Renal pelvis (tissue), 4 donors: ENCODE results near the gene ZNF276. TPM values are rescaled to one million over a fixed set of nuclear protein-coding genes. Genes with fewer than 3 reads are reported as not detected.
"Not testable (repeated sequence)": the region's sequence is repeated elsewhere in the genome, so short reads cannot be mapped to it uniquely, and the experiment has no call there.

Experiments used
- DNase-seq: peaks from one replicate; pipeline ENCODE4 v3.0.0-alpha.2; 2013
- polyA plus RNA-seq, 3 donors: library from polyadenylated mRNA; unstranded; fragments of 120-200 nt; gene quantifications; one replicate each; pipeline ENCODE4 v1.2.1, GENCODE V29; 2013; ENCODE audit not compliant: insufficient read length in 3 of 3

Gene ZNF276
- polyA plus RNA-seq, 3 donors = 25.4 to 38.7 (median 32.9) TPM

GRCh38 chr16:89695086-89695874, 26.1 kb upstream of the ZNF276 start:
- DNase-seq = no peak

- DNase-seq = no peak
Observed at GRCh38 chr16:89695875-89696669, 25.3 kb upstream of the ZNF276 start.

DNA sequence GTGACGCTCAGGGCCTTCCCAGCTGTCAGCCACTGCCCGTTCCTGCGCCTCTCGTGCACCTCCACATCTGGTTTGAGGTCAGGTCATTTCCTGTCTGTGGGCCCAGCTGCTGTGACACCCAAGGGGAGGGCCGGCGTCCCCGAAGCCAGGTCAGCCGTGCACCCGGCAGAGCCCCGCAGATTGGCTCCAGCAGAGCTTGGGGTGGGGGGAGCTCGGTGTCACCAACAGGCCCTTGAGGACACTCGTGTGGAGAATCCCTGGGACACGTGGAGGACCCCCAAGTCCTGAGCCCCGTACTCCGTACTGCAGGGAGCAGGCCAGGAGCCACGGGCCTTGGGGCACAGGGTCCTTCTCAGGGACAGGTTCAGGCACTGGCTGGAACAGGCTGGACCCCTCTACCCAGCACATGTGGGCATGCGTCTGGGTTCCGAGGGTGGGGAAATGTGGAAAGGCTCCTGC, 24.6 kb upstream of the ZNF276 start:
- DNase-seq = no peak

DNA sequence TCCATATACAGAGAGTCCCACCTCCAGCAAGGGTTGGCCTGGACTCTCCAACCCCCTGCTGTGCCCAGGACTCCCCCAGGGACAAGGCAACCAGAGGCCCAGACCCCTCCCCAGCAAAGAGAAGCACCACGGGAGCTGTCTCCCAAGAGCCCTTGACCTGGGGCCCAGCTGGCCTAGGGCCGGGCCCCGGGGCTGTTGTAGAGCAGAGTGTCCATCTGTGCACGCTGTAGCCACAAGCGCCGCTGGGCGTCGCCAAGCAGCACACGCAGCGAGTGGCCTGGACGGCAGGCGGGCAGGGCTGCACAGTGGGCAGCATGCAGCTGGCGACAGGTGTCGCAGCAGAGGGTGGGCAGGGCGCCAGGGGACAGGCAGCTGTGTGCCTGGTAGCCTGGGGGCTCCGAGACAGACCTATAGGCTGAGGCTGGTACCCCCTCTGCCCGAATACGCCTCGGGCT, 24.1 kb upstream of the ZNF276 start:
- no peak for DNase-seq

- DNase-seq = no peak
Observed at GRCh38 chr16:89697616-89698331, 23.6 kb upstream of the ZNF276 start.

DNA sequence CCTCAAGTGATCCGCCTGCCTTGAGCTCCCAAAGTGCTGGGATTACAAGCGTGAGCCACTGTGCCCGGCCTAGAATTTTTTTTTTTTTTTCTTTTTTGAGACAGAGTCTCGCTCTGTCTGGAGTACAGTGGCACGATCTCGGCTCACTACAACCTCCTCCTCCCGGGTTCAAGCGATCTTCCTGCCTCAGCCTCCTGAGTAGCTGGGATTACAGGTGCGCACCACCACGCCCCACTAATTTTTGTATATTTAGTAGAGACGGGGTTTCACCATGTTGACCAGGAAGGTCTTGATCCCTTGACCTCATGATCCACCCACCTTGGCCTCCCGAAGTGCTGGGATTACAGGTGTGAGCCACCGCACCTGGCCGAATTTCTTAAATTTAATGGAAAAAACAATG, 22.6 kb upstream of the ZNF276 start:
- DNase-seq = not testable (repeated sequence)

DNA sequence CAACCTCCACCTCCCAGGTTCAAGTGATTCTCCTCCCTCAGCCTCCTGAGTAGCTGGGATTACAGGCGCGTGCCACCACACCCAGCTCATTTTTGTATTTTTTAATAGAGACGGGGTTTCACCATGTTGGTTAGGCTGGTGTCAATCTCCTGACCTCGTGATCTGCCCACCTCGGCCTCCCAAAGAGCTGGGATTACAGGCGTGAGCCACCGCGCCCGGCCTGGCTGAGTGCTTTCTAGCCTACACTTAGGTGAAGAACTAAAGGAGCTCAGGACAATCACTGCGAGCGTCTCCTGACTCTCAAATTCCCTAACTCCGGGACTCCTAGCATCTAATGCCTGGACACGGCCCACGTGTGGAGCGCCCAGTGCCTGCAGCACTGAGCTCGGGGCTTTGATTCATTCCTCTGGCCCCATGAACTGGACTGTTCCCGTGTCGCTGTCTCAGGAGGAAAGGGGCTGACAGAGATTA, 21.7 kb upstream of the ZNF276 start:
- DNase-seq = not testable (repeated sequence)

DNA sequence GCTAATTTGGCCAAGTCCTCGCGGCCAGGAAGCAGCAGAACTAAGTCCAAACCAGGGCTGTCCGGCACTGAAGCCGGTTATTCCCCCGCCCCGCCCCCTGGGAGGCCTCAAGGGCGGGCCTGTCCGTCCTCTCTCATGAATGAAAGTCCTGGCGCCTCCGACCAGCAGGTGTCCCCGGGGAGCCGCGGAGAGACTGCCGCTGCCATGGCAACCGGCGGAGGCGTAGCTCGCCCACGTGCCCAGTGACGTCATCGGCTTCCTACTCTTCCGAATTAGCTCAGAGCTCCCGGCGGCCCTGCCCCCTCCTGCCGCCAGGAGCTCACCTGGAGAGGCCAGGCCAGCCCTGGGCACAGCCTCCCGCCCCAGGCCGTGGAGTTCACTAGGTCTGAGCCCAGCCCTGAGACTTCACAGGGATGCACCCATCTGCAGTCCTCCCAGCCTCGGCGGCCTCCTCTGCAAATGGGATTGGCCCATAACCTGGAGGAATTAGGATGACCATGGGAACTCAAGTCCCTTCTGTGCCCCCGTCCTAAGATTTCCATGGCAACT, 21.2 kb upstream of the ZNF276 start:
- DNase-seq = peak; percentile 98

- DNase-seq = no peak
Observed at GRCh38 chr16:89700649-89701424, 20.5 kb upstream of the ZNF276 start.

GRCh38 chr16:89701425-89702406, 19.6 kb upstream of the ZNF276 start, which contains the start of gene SPATA2L:
Gene SPATA2L, minus strand, starts transcription at chr16:89701705. Its CDS starts 473 bp downstream, at chr16:89701232.
- DNase-seq = peak; percentile 94

GRCh38 chr16:89704281-89704680, 17.1 kb upstream of the ZNF276 start:
- DNase-seq = no peak

GRCh38 chr16:89705006-89705405, 16.3 kb upstream of the ZNF276 start:
- DNase-seq = no peak

DNA sequence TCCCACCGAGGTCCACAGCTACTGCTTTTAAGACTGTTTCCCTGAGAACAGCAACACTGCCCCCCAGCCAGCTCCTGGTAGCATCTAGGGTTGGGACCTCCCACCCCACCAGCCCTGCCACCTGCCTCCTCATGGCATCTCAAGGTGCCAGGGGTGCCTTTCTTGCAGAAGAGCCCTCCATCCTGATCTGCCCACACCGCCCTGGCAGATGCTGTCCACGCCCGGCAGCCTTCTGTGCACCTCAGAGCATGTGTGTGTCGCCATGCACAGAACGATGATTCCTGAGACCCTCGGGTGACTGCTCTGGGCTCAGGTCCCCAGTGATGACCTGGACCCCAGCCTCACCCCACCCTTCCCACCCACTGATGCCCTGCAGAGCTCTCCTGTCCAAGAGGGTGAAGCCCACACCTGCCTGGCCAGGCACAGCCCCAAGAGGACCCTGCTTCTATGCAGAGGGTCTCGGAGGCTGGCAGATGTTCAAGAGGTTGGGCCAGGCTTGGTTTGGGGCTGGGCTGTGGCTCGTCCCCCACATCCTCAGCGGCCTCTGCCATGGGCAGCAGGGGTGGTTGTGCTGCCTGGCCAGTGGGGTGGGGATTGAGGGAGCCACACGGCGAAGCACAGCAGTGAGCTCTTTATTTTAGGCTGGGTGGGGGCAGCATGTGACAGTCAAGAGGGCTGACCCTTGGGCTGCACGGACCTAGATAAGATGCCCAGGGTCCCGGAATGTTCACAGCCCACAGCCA, 14.6 kb upstream of the ZNF276 start:
- DNase-seq = no peak

- no peak for DNase-seq
Observed at GRCh38 chr16:89707695-89708094, 13.6 kb upstream of the ZNF276 start.

- no peak for DNase-seq
Observed at GRCh38 chr16:89708481-89708931, 12.8 kb upstream of the ZNF276 start.

GRCh38 chr16:89709166-89709565, 12.2 kb upstream of the ZNF276 start:
- no peak for DNase-seq

DNA sequence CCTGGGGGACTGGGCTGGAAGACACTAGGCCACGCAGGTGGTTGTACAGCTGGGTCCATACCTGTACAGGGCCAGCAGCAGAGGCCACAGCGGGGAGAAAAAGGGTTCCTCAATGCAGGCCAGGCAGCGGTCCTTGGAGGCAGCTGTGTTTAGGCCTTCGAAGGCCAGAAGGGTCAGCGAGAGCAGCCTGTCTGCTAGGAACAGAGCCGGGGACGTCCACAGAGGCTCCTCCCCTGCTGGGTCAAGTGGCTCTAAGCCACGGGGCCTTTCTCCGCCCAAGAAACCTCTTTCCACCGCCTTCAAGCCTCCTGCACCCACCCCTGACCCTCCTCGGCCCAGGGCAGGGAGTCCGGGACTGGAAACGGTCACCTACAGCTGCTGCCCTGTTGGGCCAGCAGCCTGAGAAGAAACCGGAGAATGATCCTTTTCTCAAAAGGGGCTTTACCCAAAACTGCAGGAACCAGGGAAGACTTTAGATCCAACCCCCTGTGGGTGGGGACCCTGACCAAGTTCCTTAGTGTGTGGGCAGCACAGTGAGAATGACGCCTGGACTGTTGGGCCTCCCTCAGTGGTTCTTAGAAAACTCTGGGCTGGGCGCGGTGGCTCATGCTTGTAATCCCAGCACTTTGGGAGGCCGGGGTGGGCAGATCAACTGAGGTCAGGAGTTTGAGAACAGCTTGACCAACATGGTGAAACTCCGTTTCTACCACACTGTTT, 11.5 kb upstream of the ZNF276 start:
- no peak for DNase-seq
